Gastroesophageal sphincter (tissue), 4 donors: Measurements from ENCODE around the gene DCAF11. TPM values are rescaled to one million over a fixed set of nuclear protein-coding genes. Genes with fewer than 3 reads are reported as not detected.

Experiments used
- small RNA-seq, 4 donors: library from RNA; depleted of rRNA; stranded (forward); fragments of <200 nt; gene quantifications; one replicate each; pipeline ENCODE3, GENCODE V24; 2016
- total RNA-seq, 4 donors: library from RNA; depleted of rRNA; stranded (reverse); fragments of >200 nt; gene quantifications; one replicate each; pipeline ENCODE4 v1.1.0, GENCODE V29; 2016

The DCAF11 gene
- total RNA-seq, 4 donors from 2014 or later, result 58.0 to 81.6 (median 71.6) TPM

Small RNA genes lying within 50 kb of the gene (small RNA-seq; reads per million reads assigned to genes)
- gene IRF9, result 0 reads per million in 4 donors
- gene RNA5SP383, result 0.18 to 1.2 (median 0.46) reads per million in 4 donors

Other genes with a start within 250 kb of the DCAF11 start
- gene DHRS4, start 161.0 kb upstream of the DCAF11 start, total RNA-seq, result 10 to 100 TPM; 30.4 to 55.9 (median 37.1) TPM
- 10 to 100 TPM in 3 of 4 donors, 1 to 10 TPM in 1; 5.9 to 25.3 (median 16.7) TPM for gene DHRS4L2, start 125.8 kb upstream of the DCAF11 start, total RNA-seq
- gene CARMIL3, start 62.8 kb upstream of the DCAF11 start, total RNA-seq, result under 1 TPM in 3 of 4 donors, not detected in 1; 0.12 to 0.47 (median 0.17) TPM
- 1 to 10 TPM in 1 of 4 donors, not detected in 3; 1.5 TPM for gene CPNE6, start 43.2 kb upstream of the DCAF11 start, total RNA-seq
- 10 to 100 TPM in 3 of 4 donors, 1 to 10 TPM in 1; 9.2 to 14.9 (median 11.6) TPM for gene PCK2, start 20.5 kb upstream of the DCAF11 start, total RNA-seq
- gene NRL, start 172 bp downstream of the DCAF11 start, total RNA-seq, result 10 to 100 TPM in 1 of 4 donors, 1 to 10 TPM in 1, under 1 TPM in 1, not detected in 1; 0.81 to 10.4 (median 5.0) TPM
- gene FITM1, start 15.9 kb downstream of the DCAF11 start, total RNA-seq, result under 1 TPM in 2 of 4 donors, not detected in 2; 0.27 to 0.67 TPM
- 100 to 1,000 TPM; 114 to 186 (median 127) TPM for gene PSME1, start 21.4 kb downstream of the DCAF11 start, total RNA-seq
- 10 to 100 TPM in 2 of 4 donors, 1 to 10 TPM in 2; 6.4 to 15.4 (median 10.4) TPM for gene EMC9, start 26.8 kb downstream of the DCAF11 start, total RNA-seq
- 10 to 100 TPM; 41.4 to 52.3 (median 42.0) TPM for gene PSME2, start 31.8 kb downstream of the DCAF11 start, total RNA-seq
- gene RNF31, start 32.7 kb downstream of the DCAF11 start, total RNA-seq, result 10 to 100 TPM; 19.0 to 38.9 (median 32.0) TPM
- 10 to 100 TPM; 61.3 to 80.1 (median 68.1) TPM for gene IRF9, start 46.5 kb downstream of the DCAF11 start, total RNA-seq
- gene REC8, start 57.3 kb downstream of the DCAF11 start, total RNA-seq, result 1 to 10 TPM; 1.6 to 8.2 (median 6.8) TPM
- gene IPO4, start 74.0 kb downstream of the DCAF11 start, total RNA-seq, result 10 to 100 TPM; 16.8 to 31.6 (median 27.0) TPM
- 10 to 100 TPM; 34.7 to 53.3 (median 45.0) TPM for gene TM9SF1, start 80.7 kb downstream of the DCAF11 start, total RNA-seq
- gene TSSK4, start 90.9 kb downstream of the DCAF11 start, total RNA-seq, result under 1 TPM in 1 of 4 donors, not detected in 3; 0.40 TPM
- 100 to 1,000 TPM in 2 of 4 donors, 10 to 100 TPM in 2; 93.4 to 134 (median 106) TPM for gene CHMP4A, start 98.7 kb downstream of the DCAF11 start, total RNA-seq
- gene MDP1, start 101.3 kb downstream of the DCAF11 start, total RNA-seq, result 10 to 100 TPM in 3 of 4 donors, 1 to 10 TPM in 1; 6.9 to 17.1 (median 11.4) TPM
- gene NEDD8, start 117.6 kb downstream of the DCAF11 start, total RNA-seq, result 100 to 1,000 TPM; 136 to 193 (median 168) TPM
- gene GMPR2, start 118.2 kb downstream of the DCAF11 start, total RNA-seq, result 10 to 100 TPM; 46.0 to 70.5 (median 59.8) TPM
- 10 to 100 TPM; 53.2 to 72.5 (median 70.0) TPM for gene TINF2, start 127.8 kb downstream of the DCAF11 start, total RNA-seq
- gene TGM1, start 148.4 kb downstream of the DCAF11 start, total RNA-seq, result 10 to 100 TPM in 1 of 4 donors, 1 to 10 TPM in 3; 1.3 to 43.3 (median 6.3) TPM
- 10 to 100 TPM; 12.9 to 27.6 (median 16.5) TPM for gene RABGGTA, start 156.8 kb downstream of the DCAF11 start, total RNA-seq
- 10 to 100 TPM in 3 of 4 donors, 1 to 10 TPM in 1; 8.2 to 33.0 (median 17.7) TPM for gene DHRS1, start 185.0 kb downstream of the DCAF11 start, total RNA-seq
- gene NOP9, start 185.1 kb downstream of the DCAF11 start, total RNA-seq, result 10 to 100 TPM; 19.4 to 29.2 (median 22.8) TPM
- gene CIDEB, start 193.2 kb downstream of the DCAF11 start, total RNA-seq, result 10 to 100 TPM in 2 of 4 donors, 1 to 10 TPM in 2; 4.9 to 12.5 (median 9.5) TPM
- gene LTB4R2, start 195.4 kb downstream of the DCAF11 start, total RNA-seq, result 1 to 10 TPM; 2.4 to 5.0 (median 3.4) TPM
- 1 to 10 TPM; 3.0 to 4.2 (median 3.4) TPM for gene LTB4R, start 196.7 kb downstream of the DCAF11 start, total RNA-seq
- gene ADCY4, start 220.3 kb downstream of the DCAF11 start, total RNA-seq, result 10 to 100 TPM; 13.3 to 40.5 (median 22.6) TPM
- gene RIPK3, start 225.2 kb downstream of the DCAF11 start, total RNA-seq, result 1 to 10 TPM; 3.1 to 8.9 (median 3.9) TPM